Sigmoid colon (tissue), 7 donors: Measurements from ENCODE around the gene RPS6KA1. TPM values are rescaled to one million over a fixed set of nuclear protein-coding genes. Genes with fewer than 3 reads are reported as not detected.
A peak's percentile ranks its signal among the peaks of the same experiment; 100 is the strongest.

ENCODE experiments used
- DNase-seq: peaks from one replicate; pipeline ENCODE4 v3.0.0-alpha.2; 2019
- H3K27ac ChIP-seq, 4 donors: fragments of 200-600 bp; sonication (generic); one replicate each; pipeline ENCODE4 v1.5.1; 2016 to 2019; ENCODE audit warnings: mild to moderate bottlenecking in 1 of 4
- H3K27me3 ChIP-seq, 3 donors: fragments of 200-600 bp; sonication (generic); one replicate each; pipeline ENCODE4 v1.5.1; 2019; ENCODE audit warnings: mild to moderate bottlenecking in 1 of 3
- H3K36me3 ChIP-seq, 4 donors: fragments of 200-600 bp; sonication (generic); one replicate each; pipeline ENCODE4 v1.5.1; 2016 to 2019
- H3K4me1 ChIP-seq, 4 donors: fragments of 200-600 bp; sonication (generic); one replicate each; pipeline ENCODE4 v1.5.1; 2017 to 2019
- H3K4me3 ChIP-seq, 4 donors: fragments of 200-600 bp; sonication (generic); one replicate each; pipeline ENCODE4 v1.5.1; 2017 to 2019; ENCODE audit warnings: mild to moderate bottlenecking in 2 of 4, moderate library complexity in 1 of 4
- H3K9me3 ChIP-seq, 4 donors: fragments of 200-600 bp in 3 of 4; sonication (generic) in 3 of 4; one replicate each; pipeline versions ENCODE4 v1.5.1 to v1.6.1; 2013 to 2019
- CTCF ChIP-seq, 4 experiments: fragments of 450-650 bp in 3 of 4; fragments of 200-600 bp in 1 of 4; IDR thresholded peaks; one replicate each; pipeline ENCODE4 v1.5.1; 2016 to 2019; ENCODE audit warnings: antibody characterized with exemption in 4 of 4, mild to moderate bottlenecking in 3 of 4, moderate library complexity in 2 of 4
- EP300 ChIP-seq, 4 donors: sonication (generic); formaldehyde crosslinking; IDR thresholded peaks; one replicate each; pipeline ENCODE4 v1.6.1; 2017; ENCODE audit warnings: antibody characterized with exemption in 4 of 4
- POLR2A ChIP-seq, 2 donors: fragments of 450-650 bp; IDR thresholded peaks; one replicate each; pipeline ENCODE4 v1.6.1; 2016; ENCODE audit warnings: antibody characterized with exemption in 2 of 2, mild to moderate bottlenecking in 2 of 2, moderate library complexity in 2 of 2
- POLR2AphosphoS5 ChIP-seq, 4 donors: sonication (generic); formaldehyde crosslinking; IDR thresholded peaks; one replicate each; pipeline ENCODE4 v1.6.1; 2017; ENCODE audit warnings: antibody characterized with exemption in 4 of 4
- WGBS, 2 donors: extraction: QIAGEN DNeasy Blood & Tissue Kit; methylation state at CpG; one replicate each; pipeline ENCODE4 v1.1.7; 2013; 5-methylcytosine and 5-hydroxymethylcytosine counted together
- intact Hi-C: fragments of 100-400 bp; cut with DNase I; formaldehyde crosslinking; loops from one replicate; pipeline ENCODE4 v1.15.1; 2023
- polyA plus RNA-seq, 3 donors: library from polyadenylated mRNA; stranded (reverse); fragments of 200-250 nt; gene quantifications; one replicate each; pipeline ENCODE4 v1.2.3, GENCODE V29; 2013
- total RNA-seq, 4 donors: library from RNA; depleted of rRNA; stranded (reverse); fragments of >200 nt; gene quantifications; one replicate each; pipeline ENCODE4 v1.1.0, GENCODE V29; 2016
- donor health status: healthy with polysubstance abuse.
- donor health status: Bipolar disorder and iron deficiency.
- donor health status: healthy.

Gene RPS6KA1
- total and polyA plus RNA-seq, 7 donors: 2.5 to 116 (median 11.5) TPM

- WGBS, 2 donors: 86 to 93% methylated on average over 3 of the region's 3 CpGs
- intact Hi-C loops: no loop called here
- H3K4me1 ChIP-seq: no peaks in the 10 kb centered on the region
- no peaks in the 10 kb centered on the region for H3K36me3 ChIP-seq
- DNase-seq: peak; percentile 4
- no peaks in the 10 kb centered on the region for H3K27me3 ChIP-seq
- no peaks in the 10 kb centered on the region for H3K9me3 ChIP-seq
- H3K27ac ChIP-seq: no peak overlapping the region
- TF ChIP-seq POLR2AphosphoS5 (IDR thresholded peaks at IDR 0.05) (no peak), CTCF (IDR thresholded peaks at IDR 0.05) (no peak), POLR2A (IDR thresholded peaks at IDR 0.05) (no peak), EP300 (IDR thresholded peaks at IDR 0.05) (no peak)
- H3K4me3 ChIP-seq: no peak overlapping the region
These were observed 45.8 kb downstream of the RPS6KA1 start for GRCh38 chr1:26575348-26575747.

GRCh38 chr1:26578167-26578566 is 48.6 kb downstream of the RPS6KA1 start:
- Histone ChIP-seq H3K27me3 (no peaks in the 10 kb centered on the region), H3K4me3 (no peak overlapping the region), H3K27ac (no peak overlapping the region), H3K36me3 (no peaks in the 10 kb centered on the region), H3K9me3 (no peaks in the 10 kb centered on the region), H3K4me1 (no peaks in the 10 kb centered on the region)
- DNase-seq: peak; percentile 24
- no peak for TF ChIP-seq POLR2A (IDR thresholded peaks at IDR 0.05)
- no peak for TF ChIP-seq POLR2AphosphoS5 (IDR thresholded peaks at IDR 0.05)
- no peak for TF ChIP-seq CTCF (IDR thresholded peaks at IDR 0.05)
- no peak for TF ChIP-seq EP300 (IDR thresholded peaks at IDR 0.05)
- 73 to 80% methylated on average over 4 of the region's 4 CpGs for WGBS, 2 donors
- intact Hi-C loops: no loop called here

GRCh38 chr1:26579681-26580111 is 50.1 kb downstream of the RPS6KA1 start:
- no peak overlapping the region for H3K4me3 ChIP-seq
- H3K4me1 ChIP-seq: no peaks in the 10 kb centered on the region
- H3K27me3 ChIP-seq: no peaks in the 10 kb centered on the region
- peak; percentile 2 for DNase-seq
- no peak overlapping the region for H3K27ac ChIP-seq
- H3K36me3 ChIP-seq: no peaks in the 10 kb centered on the region
- 70 to 72% methylated on average over 3 of the region's 3 CpGs for WGBS, 2 donors
- no peak for TF ChIP-seq CTCF (IDR thresholded peaks at IDR 0.05)
- TF ChIP-seq POLR2AphosphoS5 (IDR thresholded peaks at IDR 0.05): no peak
- TF ChIP-seq POLR2A (IDR thresholded peaks at IDR 0.05): no peak
- no peak for TF ChIP-seq EP300 (IDR thresholded peaks at IDR 0.05)
- intact Hi-C loops: no loop called here
- H3K9me3 ChIP-seq: no peaks in the 10 kb centered on the region

GRCh38 chr1:26580116-26580515 is 50.6 kb downstream of the RPS6KA1 start:
- no peak overlapping the region for H3K4me3 ChIP-seq
- H3K27ac ChIP-seq: no peak overlapping the region
- DNase-seq: no peak
- no peaks in the 10 kb centered on the region for H3K9me3 ChIP-seq
- intact Hi-C loops: no loop called here
- no peaks in the 10 kb centered on the region for H3K27me3 ChIP-seq
- no peaks in the 10 kb centered on the region for H3K36me3 ChIP-seq
- no peaks in the 10 kb centered on the region for H3K4me1 ChIP-seq
- TF ChIP-seq EP300 (IDR thresholded peaks at IDR 0.05) (no peak), POLR2A (IDR thresholded peaks at IDR 0.05) (no peak), CTCF (IDR thresholded peaks at IDR 0.05) (no peak), POLR2AphosphoS5 (IDR thresholded peaks at IDR 0.05) (no peak)
- whole genome bisulfite sequencing, 2 donors: 93 to 95% methylated on average over 6 of the region's 6 CpGs

- Histone ChIP-seq H3K9me3 (no peaks in the 10 kb centered on the region), H3K4me1 (no peaks in the 10 kb centered on the region), H3K4me3 (no peak overlapping the region), H3K27ac (no peak overlapping the region), H3K36me3 (no peaks in the 10 kb centered on the region), H3K27me3 (no peaks in the 10 kb centered on the region)
- TF ChIP-seq EP300 (IDR thresholded peaks at IDR 0.05) (no peak), CTCF (IDR thresholded peaks at IDR 0.05) (no peak), POLR2A (IDR thresholded peaks at IDR 0.05) (no peak), POLR2AphosphoS5 (IDR thresholded peaks at IDR 0.05) (no peak)
- DNase-seq: no peak
- intact Hi-C loops: no loop called here
- 83 to 88% methylated on average over 7 of the region's 7 CpGs for WGBS, 2 donors
These were observed 51.7 kb downstream of the RPS6KA1 start for GRCh38 chr1:26581287-26581651.
